ENCODE data around the gene TECPR2.

GRCh38 chr14:102333390-102333789 is 29.4 kb upstream of the TECPR2 start:
- TF ChIP-seq EP300 (IDR thresholded peaks at IDR 0.05) (no peak), CTCF (IDR thresholded peaks at IDR 0.05) (no peak)
